HG03520 (cell line): ENCODE results near the gene PALD1.

Experiments used
- ATAC-seq: cut with Tn5 transposase; IDR thresholded peaks from one replicate; pipeline ENCODE4 v1.9.1; 2021; ENCODE audit warnings: mild to moderate bottlenecking, moderate library complexity; ENCODE audit not compliant: unreplicated experiment

Gene PALD1

GRCh38 chr10:70457759-70458305 is 20.7 kb upstream of the PALD1 start:
- ATAC-seq = no peak

- no peak for ATAC-seq
Observed at GRCh38 chr10:70458329-70459060, 20.1 kb upstream of the PALD1 start.

GRCh38 chr10:70459061-70459773 is 19.4 kb upstream of the PALD1 start:
- no peak for ATAC-seq

GRCh38 chr10:70459774-70460490 is 18.6 kb upstream of the PALD1 start:
- ATAC-seq = no peak

- no peak for ATAC-seq
Observed at GRCh38 chr10:70461397-70462348, 16.9 kb upstream of the PALD1 start.

- ATAC-seq = no peak
Observed at GRCh38 chr10:70462349-70462984, 16.1 kb upstream of the PALD1 start.

- no peak for ATAC-seq
Observed at GRCh38 chr10:70465278-70465677, 13.3 kb upstream of the PALD1 start.

GRCh38 chr10:70465832-70466231 is 12.7 kb upstream of the PALD1 start:
- no peak for ATAC-seq

GRCh38 chr10:70466951-70467350 is 11.6 kb upstream of the PALD1 start:
- no peak for ATAC-seq

- ATAC-seq = no peak
Observed at GRCh38 chr10:70472799-70473454, 5.6 kb upstream of the PALD1 start.

GRCh38 chr10:70474780-70475179 is 3.8 kb upstream of the PALD1 start:
- ATAC-seq = no peak

- ATAC-seq = no peak
Observed at GRCh38 chr10:70475661-70476060, 2.9 kb upstream of the PALD1 start.

GRCh38 chr10:70476249-70477035 is 2.1 kb upstream of the PALD1 start:
- ATAC-seq = no peak

- no peak for ATAC-seq
Observed at GRCh38 chr10:70477661-70478162, 855 bp upstream of the PALD1 start.

- ATAC-seq = no peak
Observed at GRCh38 chr10:70479165-70479581, 606 bp downstream of the PALD1 start.

- no peak for ATAC-seq
Observed at GRCh38 chr10:70479626-70480238, 1.2 kb downstream of the PALD1 start.

- ATAC-seq = no peak
Observed at GRCh38 chr10:70480239-70480861, 1.8 kb downstream of the PALD1 start.

GRCh38 chr10:70481105-70481504 is 2.5 kb downstream of the PALD1 start:
- ATAC-seq = no peak
